Ureter (tissue), 1 donor: ENCODE measurements around the gene ZNF878. TPM values are rescaled to one million over a fixed set of nuclear protein-coding genes. Genes with fewer than 3 reads are reported as not detected.

ENCODE experiments used
- DNase-seq: peaks from one replicate; pipeline ENCODE4 v3.0.0-alpha.2; 2020; ENCODE audit warnings: low spot score
- total RNA-seq: library from RNA; stranded (reverse); gene quantifications from one replicate; pipeline ENCODE4 v1.2.4, GENCODE V29; 2023
- donor health status: DM: yes; HTN: yes; CAD: no.

Gene ZNF878
- total RNA-seq, 1 donor from 2014 or later = 1.1 TPM

GRCh38 chr19:12035220-12036172, 17.3 kb downstream of the ZNF878 start, which contains the start of gene ZNF433:
ZNF433 (minus strand) TSS chr19:12035679; CDS start chr19:12035539, 140 bp downstream.
- peak; percentile 97 for DNase-seq

GRCh38 chr19:12034620-12035019, 18.1 kb downstream of the ZNF878 start:
- no peak for DNase-seq

GRCh38 chr19:12034198-12034597, 18.6 kb downstream of the ZNF878 start:
- no peak for DNase-seq

DNA sequence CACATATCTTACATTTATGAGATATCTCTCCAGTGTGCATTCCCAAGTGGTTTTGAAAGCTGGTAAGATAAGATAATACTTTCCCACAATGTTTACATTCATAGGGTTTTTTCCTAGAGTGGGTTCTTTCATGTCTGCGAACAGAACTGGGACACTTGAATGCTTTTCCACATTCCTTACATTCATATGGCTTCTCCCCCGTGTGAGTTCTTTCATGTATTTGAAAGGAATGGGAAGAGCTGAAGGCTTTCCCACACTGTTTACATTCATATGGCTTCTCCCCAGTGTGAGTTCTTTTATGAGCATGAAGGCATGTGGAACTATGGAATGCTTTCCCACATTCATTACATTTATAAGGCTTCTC, 37.0 kb downstream of the ZNF878 start:
- no peak for DNase-seq

DNA sequence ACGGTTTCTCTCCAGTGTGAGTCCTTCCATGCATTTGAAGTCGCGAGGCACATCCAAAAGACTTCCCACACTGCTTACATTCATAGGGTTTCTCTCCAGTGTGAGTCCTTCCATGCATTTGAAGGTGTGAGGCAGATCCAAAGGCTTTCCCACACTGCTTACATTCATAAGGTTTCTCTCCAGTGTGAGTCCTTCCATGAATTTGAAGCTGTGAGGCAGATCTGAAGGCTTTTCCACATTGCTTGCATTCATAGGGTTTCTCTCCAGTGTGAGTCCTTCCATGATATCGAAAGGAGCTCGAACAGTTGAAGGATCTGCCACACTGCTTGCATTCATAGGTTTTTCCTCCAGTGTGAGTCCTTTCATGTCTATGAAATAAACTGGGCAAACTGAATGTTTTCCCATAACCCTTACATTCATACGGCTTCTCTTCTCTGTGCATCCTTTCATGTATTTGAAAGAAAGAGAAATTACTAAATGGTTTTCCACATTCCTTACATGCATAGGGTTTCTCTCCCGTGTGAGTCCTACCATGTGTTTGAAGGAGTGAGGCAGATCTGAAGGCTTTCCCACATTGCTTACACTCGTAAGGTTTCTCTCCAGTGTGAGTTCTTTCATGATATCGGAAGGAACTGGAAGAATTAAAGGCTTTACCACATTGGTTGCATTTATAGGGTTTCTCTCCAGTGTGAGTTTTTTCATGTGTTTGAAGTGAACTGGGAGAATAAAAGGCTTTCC, 37.6 kb downstream of the ZNF878 start:
- no peak for DNase-seq

- no peak for DNase-seq
These were observed 52.4 kb downstream of the ZNF878 start for GRCh38 chr19:12000152-12000981.

DNA sequence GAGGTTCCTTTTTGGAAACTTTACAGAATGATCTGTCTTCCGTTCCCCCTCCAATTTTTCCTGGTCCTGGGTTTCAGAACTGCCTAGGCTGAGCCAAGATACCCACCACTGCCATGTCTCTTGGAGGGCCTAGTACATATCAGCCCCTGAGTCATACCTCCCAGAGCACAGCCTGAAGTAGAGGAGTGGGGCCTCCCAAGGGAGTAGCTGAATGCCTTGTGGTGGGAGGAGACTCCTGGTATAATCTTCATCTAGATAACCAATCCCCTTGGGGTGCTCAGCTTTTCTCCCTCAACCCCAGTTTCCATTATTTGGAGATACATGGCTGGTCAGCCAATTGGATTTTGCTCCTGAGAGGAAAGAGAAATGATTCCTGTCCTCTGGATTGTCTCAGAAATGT, 57.6 kb downstream of the ZNF878 start:
- no peak for DNase-seq

Other genes starting within 250 kb of the ZNF878 start
- gene ZNF440, start 238.7 kb downstream of the ZNF878 start, total RNA-seq = 74.7 TPM
- 25.3 TPM for gene ZNF439, start 204.2 kb downstream of the ZNF878 start, total RNA-seq
- gene ZNF69, start 165.2 kb downstream of the ZNF878 start, total RNA-seq = 17.9 TPM
- 27.0 TPM for gene ZNF700, start 127.9 kb downstream of the ZNF878 start, total RNA-seq
- gene ZNF763, start 87.9 kb downstream of the ZNF878 start, total RNA-seq = 8.7 TPM
- 20.0 TPM for gene ZNF433, start 17.3 kb downstream of the ZNF878 start, total RNA-seq
- 20.1 TPM for gene ZNF844, start 11.8 kb upstream of the ZNF878 start, total RNA-seq
- gene ZNF20, start 87.4 kb upstream of the ZNF878 start, total RNA-seq = 2.6 TPM
- 13.3 TPM for gene ZNF625, start 103.8 kb upstream of the ZNF878 start, total RNA-seq
- gene ZNF136, start 110.1 kb upstream of the ZNF878 start, total RNA-seq = 15.3 TPM
- gene ZNF44, start 241.9 kb upstream of the ZNF878 start, total RNA-seq = 34.4 TPM